Testis (tissue), 3 donors: ENCODE data around the gene BID. TPM values are rescaled to one million over a fixed set of nuclear protein-coding genes. Genes with fewer than 3 reads are reported as not detected.

Experiments used
- DNase-seq: peaks from one replicate; pipeline ENCODE4 v3.0.0-alpha.2; 2019
- H3K27ac ChIP-seq, 2 donors: fragments of 200-600 bp; sonication (generic); one replicate each; pipeline ENCODE4 v1.5.1; 2019
- H3K27me3 ChIP-seq: fragments of 200-600 bp; sonication (generic); one replicate; pipeline ENCODE4 v1.5.1; 2019
- H3K36me3 ChIP-seq: fragments of 200-600 bp; sonication (generic); one replicate; pipeline ENCODE4 v1.5.1; 2017; ENCODE audit warnings: low read depth; ENCODE audit errors: missing control alignments
- H3K4me1 ChIP-seq: fragments of 200-600 bp; sonication (generic); one replicate; pipeline ENCODE4 v1.5.1; 2019
- H3K4me3 ChIP-seq, 2 donors: fragments of 200-600 bp; sonication (generic); one replicate each; pipeline ENCODE4 v1.5.1; 2017 to 2019
- H3K9me3 ChIP-seq: fragments of 200-600 bp; sonication (generic); one replicate; pipeline ENCODE4 v1.5.1; 2017
- POLR2A ChIP-seq: fragments of 450-650 bp; IDR thresholded peaks from one replicate; pipeline ENCODE4 v1.6.1; 2017; ENCODE audit warnings: antibody characterized with exemption, mild to moderate bottlenecking, moderate library complexity
- WGBS, 2 donors: methylation state at CpG; one replicate each; pipeline ENCODE4 v1.1.5; 2018; 5-methylcytosine and 5-hydroxymethylcytosine counted together
- intact Hi-C: fragments of 100-400 bp; cut with DNase I; formaldehyde crosslinking; loops from one replicate; pipeline ENCODE4 v1.15.1; 2023; ENCODE audit warnings: low total_unique reads
- polyA plus RNA-seq: library from polyadenylated mRNA; stranded (reverse); fragments of 350-450 nt; fragmentation: Illumina TruSeq; extraction: RNeasy Lipid Tissue Mini Kit (QIAGEN cat#74804); gene quantifications from one replicate; pipeline ENCODE4 v1.2.3, GENCODE V29; 2014; ENCODE audit warnings: low read depth, low replicate concordance; ENCODE audit not compliant: insufficient read depth
- total RNA-seq, 2 donors: library from RNA; depleted of rRNA; stranded (reverse); fragments of >200 nt; gene quantifications; one replicate each; pipeline ENCODE4 v1.2.3, GENCODE V29; 2016
- TF ChIP-seq, protein P1 (sequence below), 3 experiments: fragments of 450-650 bp in 2 of 3; fragments of 200-600 bp in 1 of 3; sonication (generic) in 1 of 3; IDR thresholded peaks; one replicate each; pipeline ENCODE4 v1.5.1; 2016 to 2019; ENCODE audit warnings: antibody characterized with exemption in 3 of 3, mild to moderate bottlenecking in 2 of 3, moderate library complexity in 1 of 3

The BID gene
- total and polyA plus RNA-seq, 3 donors from 2014 or later: 6.9 to 8.4 (median 8.3) TPM

DNA sequence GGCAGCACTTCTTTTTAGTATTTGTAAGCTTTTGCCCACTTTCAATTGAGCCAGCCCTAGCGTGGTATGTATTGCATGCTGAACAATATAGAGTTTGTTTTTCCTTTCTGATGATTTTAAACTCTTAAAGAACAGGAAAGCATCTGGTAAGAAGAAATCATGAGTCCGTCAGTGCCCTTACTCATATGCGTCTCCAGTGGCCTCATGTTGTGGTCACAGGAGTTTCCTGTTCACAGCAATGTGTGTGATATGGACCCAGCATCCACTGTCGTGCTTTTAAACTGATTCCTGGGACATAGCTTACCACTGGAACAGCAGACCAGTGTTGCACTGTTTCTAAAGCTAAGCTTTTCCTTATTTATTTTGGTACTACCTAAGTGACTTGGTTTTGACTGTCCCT lies 40.1 kb downstream of the BID start:
- no peak overlapping the region for H3K27ac ChIP-seq
- TF ChIP-seq POLR2A: no peak
- TF ChIP-seq, protein P1, sequence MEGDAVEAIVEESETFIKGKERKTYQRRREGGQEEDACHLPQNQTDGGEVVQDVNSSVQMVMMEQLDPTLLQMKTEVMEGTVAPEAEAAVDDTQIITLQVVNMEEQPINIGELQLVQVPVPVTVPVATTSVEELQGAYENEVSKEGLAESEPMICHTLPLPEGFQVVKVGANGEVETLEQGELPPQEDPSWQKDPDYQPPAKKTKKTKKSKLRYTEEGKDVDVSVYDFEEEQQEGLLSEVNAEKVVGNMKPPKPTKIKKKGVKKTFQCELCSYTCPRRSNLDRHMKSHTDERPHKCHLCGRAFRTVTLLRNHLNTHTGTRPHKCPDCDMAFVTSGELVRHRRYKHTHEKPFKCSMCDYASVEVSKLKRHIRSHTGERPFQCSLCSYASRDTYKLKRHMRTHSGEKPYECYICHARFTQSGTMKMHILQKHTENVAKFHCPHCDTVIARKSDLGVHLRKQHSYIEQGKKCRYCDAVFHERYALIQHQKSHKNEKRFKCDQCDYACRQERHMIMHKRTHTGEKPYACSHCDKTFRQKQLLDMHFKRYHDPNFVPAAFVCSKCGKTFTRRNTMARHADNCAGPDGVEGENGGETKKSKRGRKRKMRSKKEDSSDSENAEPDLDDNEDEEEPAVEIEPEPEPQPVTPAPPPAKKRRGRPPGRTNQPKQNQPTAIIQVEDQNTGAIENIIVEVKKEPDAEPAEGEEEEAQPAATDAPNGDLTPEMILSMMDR (IDR thresholded peaks at IDR 0.05): no peak
- intact Hi-C loops: no loop called here
- DNase-seq: no peak
- H3K27me3 ChIP-seq: no peaks in the 10 kb centered on the region
- no peaks in the 10 kb centered on the region for H3K9me3 ChIP-seq
- no peak overlapping the region for H3K4me3 ChIP-seq
- 81 to 88% methylated on average over 4 of the region's 4 CpGs for WGBS, 2 donors
- H3K36me3 ChIP-seq: no peaks in the 10 kb centered on the region
- no peaks in the 10 kb centered on the region for H3K4me1 ChIP-seq

DNA sequence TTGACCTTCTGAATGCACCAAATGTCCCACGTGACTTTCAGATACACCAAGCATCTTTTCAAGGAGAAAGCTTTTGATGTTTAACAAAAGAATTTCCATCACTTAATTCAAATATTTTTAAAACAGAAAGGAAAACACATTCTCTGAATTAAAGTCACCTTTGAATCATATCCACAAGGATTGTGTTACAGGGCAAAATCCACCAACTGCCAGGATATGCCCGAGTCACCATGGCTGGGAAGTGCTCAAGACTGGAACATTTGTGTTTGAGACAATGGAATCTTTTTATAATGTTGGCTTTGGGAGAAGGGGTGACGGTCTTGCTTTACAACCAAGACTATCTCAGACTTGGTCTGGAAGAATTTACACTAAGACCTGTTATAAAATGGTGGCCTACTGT lies 40.8 kb downstream of the BID start:
- intact Hi-C loops: no loop called here
- Histone ChIP-seq H3K4me3 (no peak overlapping the region), H3K36me3 (no peaks in the 10 kb centered on the region), H3K9me3 (no peaks in the 10 kb centered on the region), H3K27ac (no peak overlapping the region), H3K4me1 (no peaks in the 10 kb centered on the region), H3K27me3 (no peaks in the 10 kb centered on the region)
- WGBS, 2 donors: 73 to 83% methylated on average over 3 of the region's 3 CpGs
- no peak for TF ChIP-seq POLR2A
- TF ChIP-seq, protein P1 (IDR thresholded peaks at IDR 0.05): no peak
- DNase-seq: no peak

DNA sequence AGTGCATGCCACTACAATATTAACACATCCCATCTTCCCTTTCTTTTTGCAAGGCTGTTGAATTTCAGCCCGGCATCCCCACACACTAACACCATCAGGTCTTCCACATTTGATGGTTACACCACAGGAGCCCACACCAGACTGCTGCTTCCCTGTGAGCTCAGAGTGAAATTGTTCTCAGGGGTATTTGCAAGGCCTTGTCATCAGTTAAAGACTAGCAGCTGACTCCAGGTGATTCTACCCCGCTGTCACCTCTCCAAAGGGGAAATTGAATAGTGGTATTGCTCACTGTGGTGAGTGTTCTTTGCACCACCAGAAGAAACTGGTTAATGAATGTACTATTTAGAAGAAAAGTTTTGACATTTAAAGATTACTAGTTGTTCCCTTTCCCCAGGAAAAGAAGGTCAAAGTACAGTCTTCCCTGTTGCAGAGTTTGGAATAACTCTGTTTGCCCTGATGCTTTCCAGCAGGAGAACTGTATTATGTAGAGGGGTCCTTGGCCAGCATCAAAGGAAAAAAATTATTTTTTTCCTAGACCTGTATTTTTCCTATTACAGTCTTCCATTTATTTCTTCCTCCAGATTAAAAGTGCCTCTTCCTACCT lies 41.9 kb downstream of the BID start:
- no peak for DNase-seq
- no peak overlapping the region for H3K4me3 ChIP-seq
- no peak overlapping the region for H3K27ac ChIP-seq
- no peaks in the 10 kb centered on the region for H3K36me3 ChIP-seq
- no peaks in the 10 kb centered on the region for H3K9me3 ChIP-seq
- 95 to 96% methylated on average over 2 of the region's 2 CpGs for WGBS, 2 donors
- TF ChIP-seq POLR2A: no peak
- H3K4me1 ChIP-seq: no peaks in the 10 kb centered on the region
- intact Hi-C loops: no loop called here
- no peaks in the 10 kb centered on the region for H3K27me3 ChIP-seq

DNA sequence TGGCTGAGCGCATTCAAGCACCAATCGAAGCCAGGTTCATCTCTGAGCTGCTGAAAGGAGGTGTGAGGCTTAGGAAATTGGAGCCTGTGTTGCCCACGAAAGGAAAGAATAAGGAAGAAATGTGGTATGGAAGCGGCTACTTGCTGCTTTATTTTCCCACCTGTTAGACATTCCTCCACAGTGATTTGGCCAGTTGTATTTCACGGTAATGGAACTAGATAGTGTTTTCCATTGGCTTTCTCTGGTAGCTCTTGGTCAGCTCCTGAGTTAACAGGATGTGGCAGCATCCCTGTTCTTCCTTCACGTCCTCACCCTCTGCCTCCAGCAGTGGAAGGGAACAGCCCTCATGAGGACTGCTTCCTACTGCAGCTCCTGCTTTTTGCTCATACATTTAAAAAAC lies 44.7 kb downstream of the BID start:
- intact Hi-C loops: no loop called here
- TF ChIP-seq, protein P1 (IDR thresholded peaks at IDR 0.05): no peak
- no peak for TF ChIP-seq POLR2A
- DNase-seq: no peak
- Histone ChIP-seq H3K4me1 (no peaks in the 10 kb centered on the region), H3K4me3 (no peak overlapping the region), H3K36me3 (no peaks in the 10 kb centered on the region), H3K9me3 (no peaks in the 10 kb centered on the region), H3K27ac (no peak overlapping the region), H3K27me3 (no peaks in the 10 kb centered on the region)
- WGBS, 2 donors: 82 to 84% methylated on average over 6 of the region's 6 CpGs

DNA sequence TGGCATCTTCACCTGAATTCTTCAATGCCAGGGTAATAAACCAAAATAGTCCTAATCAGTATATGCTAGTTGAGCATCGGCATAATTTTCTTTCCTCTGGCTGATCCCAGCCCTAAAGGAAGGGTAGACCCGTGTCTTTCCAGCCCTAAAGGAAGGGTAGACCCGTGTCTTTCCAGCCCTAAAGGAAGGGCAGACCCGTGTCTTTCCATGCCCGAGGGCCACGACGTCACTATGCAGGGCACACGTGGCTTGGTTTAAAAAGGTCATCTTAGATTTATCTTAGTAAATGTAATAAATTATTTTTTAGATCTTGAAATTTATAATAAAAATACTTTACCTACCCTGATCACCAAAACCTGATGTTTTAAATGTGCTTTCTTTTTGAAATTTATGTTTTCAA lies 45.5 kb downstream of the BID start:
- TF ChIP-seq, protein P1 (IDR thresholded peaks at IDR 0.05): no peak
- TF ChIP-seq POLR2A: no peak
- Histone ChIP-seq H3K27ac (no peak overlapping the region), H3K4me3 (no peak overlapping the region), H3K36me3 (no peaks in the 10 kb centered on the region), H3K9me3 (no peaks in the 10 kb centered on the region), H3K27me3 (no peaks in the 10 kb centered on the region), H3K4me1 (peaks cover 4% of the 10 kb centered on the region)
- intact Hi-C loops: no loop called here
- DNase-seq: no peak
- WGBS, 2 donors: 94 to 96% methylated on average over 8 of the region's 8 CpGs
